ENCODE data around the gene DHRS2. TPM values are rescaled to one million over a fixed set of nuclear protein-coding genes. Genes with fewer than 3 reads are reported as not detected.

Gene DHRS2
- total and polyA plus RNA-seq, 8 donors = 0.26 to 1.1 (median 0.60) TPM

DNA sequence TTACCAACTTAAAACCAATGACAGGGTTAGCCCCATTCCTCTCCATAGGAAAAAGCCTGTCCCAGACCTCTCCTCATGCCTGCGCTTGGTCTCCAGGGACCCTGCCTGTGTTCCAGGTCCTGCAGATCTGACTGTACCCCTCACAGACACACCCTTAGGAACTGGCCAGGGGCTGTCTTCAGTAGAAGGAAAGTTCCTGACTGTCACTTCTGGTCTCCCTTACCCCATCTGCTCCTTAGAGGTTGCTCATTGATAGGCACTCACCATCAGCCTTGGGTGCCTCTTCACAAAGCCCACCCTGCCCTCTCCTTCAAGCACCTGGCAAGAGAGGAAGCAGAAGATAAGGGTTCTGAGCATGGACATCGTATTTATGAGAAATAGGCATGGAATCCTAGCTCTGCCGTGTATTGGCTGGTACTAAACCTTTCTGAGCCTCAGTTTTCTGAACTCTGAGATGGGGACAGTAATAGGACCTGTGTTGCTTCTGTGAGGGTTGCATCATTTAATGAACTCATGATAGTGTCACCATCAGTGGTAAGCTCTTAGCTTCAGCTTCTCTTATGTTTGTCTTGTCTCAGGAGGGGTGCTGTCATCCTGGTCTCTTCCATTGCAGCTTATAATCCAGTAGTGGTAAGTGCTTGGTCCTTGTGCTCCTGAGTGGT, 7.5 kb downstream of the DHRS2 start:
- ATAC-seq (no peak), DNase-seq (no peak)
- Histone ChIP-seq H3K36me3 (no peaks in the 10 kb centered on the region), H3K27ac (no peak overlapping the region), H3K9me3 (no peaks in the 10 kb centered on the region), H3K4me1 (no peaks in the 10 kb centered on the region), H3K27me3 (no peaks in the 10 kb centered on the region), H3K4me3 (no peak overlapping the region)
- TF ChIP-seq, protein P1, sequence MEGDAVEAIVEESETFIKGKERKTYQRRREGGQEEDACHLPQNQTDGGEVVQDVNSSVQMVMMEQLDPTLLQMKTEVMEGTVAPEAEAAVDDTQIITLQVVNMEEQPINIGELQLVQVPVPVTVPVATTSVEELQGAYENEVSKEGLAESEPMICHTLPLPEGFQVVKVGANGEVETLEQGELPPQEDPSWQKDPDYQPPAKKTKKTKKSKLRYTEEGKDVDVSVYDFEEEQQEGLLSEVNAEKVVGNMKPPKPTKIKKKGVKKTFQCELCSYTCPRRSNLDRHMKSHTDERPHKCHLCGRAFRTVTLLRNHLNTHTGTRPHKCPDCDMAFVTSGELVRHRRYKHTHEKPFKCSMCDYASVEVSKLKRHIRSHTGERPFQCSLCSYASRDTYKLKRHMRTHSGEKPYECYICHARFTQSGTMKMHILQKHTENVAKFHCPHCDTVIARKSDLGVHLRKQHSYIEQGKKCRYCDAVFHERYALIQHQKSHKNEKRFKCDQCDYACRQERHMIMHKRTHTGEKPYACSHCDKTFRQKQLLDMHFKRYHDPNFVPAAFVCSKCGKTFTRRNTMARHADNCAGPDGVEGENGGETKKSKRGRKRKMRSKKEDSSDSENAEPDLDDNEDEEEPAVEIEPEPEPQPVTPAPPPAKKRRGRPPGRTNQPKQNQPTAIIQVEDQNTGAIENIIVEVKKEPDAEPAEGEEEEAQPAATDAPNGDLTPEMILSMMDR (IDR thresholded peaks at IDR 0.05) = no peak
- intact Hi-C loops (cut with DNase I) = no loop called here

DNA sequence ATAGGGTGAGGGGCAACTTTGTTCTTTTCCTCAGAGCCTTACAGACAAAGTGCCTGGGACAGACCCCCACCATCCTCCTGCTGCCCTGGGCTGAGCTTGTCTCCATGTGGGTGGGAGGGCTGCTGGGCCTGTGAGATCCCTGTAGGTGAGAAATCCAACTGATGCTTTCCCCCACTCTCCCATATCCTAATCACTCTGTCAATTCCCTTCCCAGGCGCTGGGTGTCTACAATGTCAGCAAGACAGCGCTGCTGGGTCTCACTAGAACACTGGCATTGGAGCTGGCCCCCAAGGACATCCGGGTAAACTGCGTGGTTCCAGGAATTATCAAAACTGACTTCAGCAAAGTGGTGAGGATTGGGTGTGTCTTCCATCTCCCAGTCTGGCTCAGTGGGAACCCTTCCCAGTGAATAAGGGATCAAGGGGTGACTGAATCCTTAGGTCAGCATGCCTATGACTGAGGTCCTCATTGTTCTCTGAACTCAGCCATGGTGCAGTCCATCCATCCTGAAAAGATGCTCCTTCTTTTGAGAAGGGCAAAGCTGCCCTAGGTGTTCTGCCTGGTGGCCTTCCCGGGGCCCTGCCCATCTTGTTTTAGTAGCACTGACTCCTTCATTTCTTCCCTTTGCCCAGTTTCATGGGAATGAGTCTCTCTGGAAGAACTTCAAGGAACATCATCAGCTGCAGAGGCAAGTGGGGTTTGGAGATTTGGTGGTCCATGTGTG, 8.2 kb downstream of the DHRS2 start:
- intact Hi-C loops (cut with DNase I) = no loop called here

DNA sequence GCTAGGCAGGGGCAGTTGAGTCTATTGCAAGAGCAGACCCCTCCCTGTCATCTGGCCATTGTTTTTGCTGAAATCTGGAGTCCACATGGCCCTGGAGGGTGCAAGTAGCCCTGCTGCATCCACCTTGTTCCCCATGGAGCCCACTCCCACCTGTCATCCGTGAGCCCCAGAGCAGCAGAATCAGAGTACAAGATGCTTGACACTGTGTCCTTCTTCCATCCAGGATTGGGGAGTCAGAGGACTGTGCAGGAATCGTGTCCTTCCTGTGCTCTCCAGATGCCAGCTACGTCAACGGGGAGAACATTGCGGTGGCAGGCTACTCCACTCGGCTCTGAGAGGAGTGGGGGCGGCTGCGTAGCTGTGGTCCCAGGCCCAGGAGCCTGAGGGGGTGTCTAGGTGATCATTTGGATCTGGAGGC, 8.8 kb downstream of the DHRS2 start:
- no peaks in the 10 kb centered on the region for H3K27me3 ChIP-seq
- no peaks in the 10 kb centered on the region for H3K9me3 ChIP-seq
- no peaks in the 10 kb centered on the region for H3K36me3 ChIP-seq
- H3K4me1 ChIP-seq = no peaks in the 10 kb centered on the region
- H3K4me3 ChIP-seq = no peak overlapping the region
- intact Hi-C loops (cut with DNase I) = no loop called here
- ATAC-seq (no peak), DNase-seq (no peak)
- TF ChIP-seq, protein P1 (IDR thresholded peaks at IDR 0.05) = no peak
- no peak overlapping the region for H3K27ac ChIP-seq

More for the DNA sequence above, 8.2 kb downstream of the DHRS2 start:
- DNase-seq (no peak), ATAC-seq (no peak)
- Histone ChIP-seq H3K27ac (no peak overlapping the region), H3K4me3 (no peak overlapping the region), H3K9me3 (no peaks in the 10 kb centered on the region), H3K36me3 (no peaks in the 10 kb centered on the region), H3K27me3 (no peaks in the 10 kb centered on the region), H3K4me1 (no peaks in the 10 kb centered on the region)
- TF ChIP-seq, protein P1 (IDR thresholded peaks at IDR 0.05) = no peak

DNA sequence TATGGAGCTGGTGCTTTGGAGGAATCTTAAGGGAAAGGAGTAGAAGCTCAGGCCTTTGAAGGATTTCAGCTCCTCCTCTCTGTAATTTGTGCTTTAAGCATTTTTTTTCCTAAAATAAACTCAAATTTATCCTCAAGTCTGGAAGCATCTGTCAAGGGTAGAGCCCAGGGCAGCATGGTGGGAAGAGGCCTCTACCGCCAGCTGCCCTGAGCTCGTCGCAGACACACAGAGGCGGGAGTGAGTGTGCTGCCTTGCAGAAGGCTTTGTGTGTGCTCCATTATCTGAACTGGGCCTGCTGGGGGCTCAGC, 9.3 kb downstream of the DHRS2 start:
- Histone ChIP-seq H3K4me1 (no peaks in the 10 kb centered on the region), H3K9me3 (no peaks in the 10 kb centered on the region), H3K36me3 (no peaks in the 10 kb centered on the region), H3K4me3 (no peak overlapping the region), H3K27ac (no peak overlapping the region), H3K27me3 (no peaks in the 10 kb centered on the region)
- TF ChIP-seq, protein P1 (IDR thresholded peaks at IDR 0.05) = no peak
- ATAC-seq (no peak), DNase-seq (no peak)
- intact Hi-C loops (cut with DNase I) = no loop called here

DNA sequence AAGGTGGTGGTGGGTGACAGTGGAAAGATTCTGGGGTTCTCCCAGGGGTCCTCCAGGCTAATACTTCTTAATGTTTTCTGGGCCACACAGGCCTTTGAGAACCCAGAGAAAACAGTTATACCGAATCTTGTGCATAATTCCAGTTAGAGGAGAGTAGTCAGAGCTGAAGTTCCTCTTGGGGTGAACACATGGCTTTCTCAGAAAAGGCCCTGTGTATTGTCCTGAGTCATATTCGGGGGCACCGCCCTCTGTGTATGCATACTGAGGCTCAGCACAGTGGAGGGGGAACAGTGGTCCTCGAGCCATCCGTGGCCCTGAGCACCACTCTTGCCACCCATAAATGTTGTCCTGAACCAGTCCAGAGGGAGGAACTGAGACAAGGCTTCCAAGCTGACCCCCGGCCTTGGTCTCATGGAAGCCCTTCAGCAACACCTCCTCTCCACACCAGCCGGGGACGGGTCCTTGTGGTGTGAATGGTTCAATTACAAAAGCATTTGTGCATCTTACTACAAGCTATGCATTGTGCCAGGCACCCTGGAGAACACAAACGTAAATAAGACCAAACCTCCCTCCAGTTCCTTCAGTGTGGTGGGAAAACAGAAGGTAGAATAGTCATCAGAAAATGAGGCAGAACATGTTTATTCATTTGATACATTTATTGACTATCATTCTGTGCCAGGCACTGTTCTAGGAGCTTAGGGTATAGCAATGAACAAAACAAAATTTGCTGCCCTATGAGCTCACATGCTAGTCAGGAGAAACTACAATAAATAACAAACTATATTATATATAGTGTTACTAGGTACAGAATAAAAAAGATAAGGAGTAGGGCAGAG, 9.9 kb downstream of the DHRS2 start:
- Histone ChIP-seq H3K4me1 (no peaks in the 10 kb centered on the region), H3K9me3 (no peaks in the 10 kb centered on the region), H3K27me3 (no peaks in the 10 kb centered on the region), H3K36me3 (no peaks in the 10 kb centered on the region), H3K27ac (no peak overlapping the region), H3K4me3 (no peak overlapping the region)
- TF ChIP-seq, protein P1 (IDR thresholded peaks at IDR 0.05) = no peak
- intact Hi-C loops (cut with DNase I) = no loop called here
- DNase-seq = no peak
- no peak for ATAC-seq

All from left lung (tissue), 10 donors.